Body of pancreas (tissue), 4 donors: ENCODE measurements around the gene ETFA.

ENCODE experiments used
- POLR2A ChIP-seq, 3 donors: fragments of 450-650 bp; IDR thresholded peaks; one replicate each; pipeline ENCODE4 v1.6.1; 2016; ENCODE audit warnings: antibody characterized with exemption in 3 of 3, mild to moderate bottlenecking in 2 of 3
- TF ChIP-seq, protein P1 (sequence below), 7 experiments: fragments of 450-650 bp in 4 of 7; fragments of 200-600 bp in 3 of 7; sonication (generic) in 3 of 7; IDR thresholded peaks; one replicate each; pipeline ENCODE4 v1.5.1; 2016 to 2019; ENCODE audit warnings: antibody characterized with exemption in 7 of 7

GRCh38 chr15:76200083-76200465, 111.2 kb downstream of the ETFA start:
- TF ChIP-seq POLR2A (IDR thresholded peaks at IDR 0.05): no peak
- TF ChIP-seq, protein P1, sequence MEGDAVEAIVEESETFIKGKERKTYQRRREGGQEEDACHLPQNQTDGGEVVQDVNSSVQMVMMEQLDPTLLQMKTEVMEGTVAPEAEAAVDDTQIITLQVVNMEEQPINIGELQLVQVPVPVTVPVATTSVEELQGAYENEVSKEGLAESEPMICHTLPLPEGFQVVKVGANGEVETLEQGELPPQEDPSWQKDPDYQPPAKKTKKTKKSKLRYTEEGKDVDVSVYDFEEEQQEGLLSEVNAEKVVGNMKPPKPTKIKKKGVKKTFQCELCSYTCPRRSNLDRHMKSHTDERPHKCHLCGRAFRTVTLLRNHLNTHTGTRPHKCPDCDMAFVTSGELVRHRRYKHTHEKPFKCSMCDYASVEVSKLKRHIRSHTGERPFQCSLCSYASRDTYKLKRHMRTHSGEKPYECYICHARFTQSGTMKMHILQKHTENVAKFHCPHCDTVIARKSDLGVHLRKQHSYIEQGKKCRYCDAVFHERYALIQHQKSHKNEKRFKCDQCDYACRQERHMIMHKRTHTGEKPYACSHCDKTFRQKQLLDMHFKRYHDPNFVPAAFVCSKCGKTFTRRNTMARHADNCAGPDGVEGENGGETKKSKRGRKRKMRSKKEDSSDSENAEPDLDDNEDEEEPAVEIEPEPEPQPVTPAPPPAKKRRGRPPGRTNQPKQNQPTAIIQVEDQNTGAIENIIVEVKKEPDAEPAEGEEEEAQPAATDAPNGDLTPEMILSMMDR (IDR thresholded peaks at IDR 0.05): no peak
